Measurements from ENCODE around the gene ACOX3. TPM values are rescaled to one million over a fixed set of nuclear protein-coding genes. Genes with fewer than 3 reads are reported as not detected.
A peak's percentile ranks its signal among the peaks of the same experiment; 100 is the strongest.
"Not testable (repeated sequence)": the region's sequence is repeated elsewhere in the genome, so short reads cannot be mapped to it uniquely, and the experiment has no call there.

The ACOX3 gene
- total RNA-seq, 2 donors from 2014 or later = 32.8 to 66.1 TPM

- no peak for DNase-seq
- ATAC-seq = no peak
- intact Hi-C loops (cut with DNase I) = no loop called here
Measured at GRCh38 chr4:8395504-8396296, 44.8 kb downstream of the ACOX3 start.

- ATAC-seq (no peak), DNase-seq (no peak)
- intact Hi-C loops (cut with DNase I) = no loop called here
Measured at GRCh38 chr4:8394806-8395205, 45.7 kb downstream of the ACOX3 start.

- ATAC-seq (peak; percentile 83 to 88), DNase-seq (peak; percentile 82)
- intact Hi-C loops (cut with DNase I) = no loop called here
Measured at GRCh38 chr4:8394061-8394519, 46.4 kb downstream of the ACOX3 start.

GRCh38 chr4:8393593-8394038, 46.9 kb downstream of the ACOX3 start:
- intact Hi-C loops (cut with DNase I) = no loop called here
- ATAC-seq (peak; percentile 62 to 85), DNase-seq (peak; percentile 77)

- intact Hi-C loops (cut with DNase I) = no loop called here
- ATAC-seq (peak in 1 of 2 donors; percentile 2), DNase-seq (no peak)
Measured at GRCh38 chr4:8392591-8393190, 47.8 kb downstream of the ACOX3 start.

GRCh38 chr4:8391972-8392371, 48.6 kb downstream of the ACOX3 start:
- peak; percentile 52 for DNase-seq
- intact Hi-C loops (cut with DNase I) = no loop called here
- peak; percentile 28 to 47 for ATAC-seq

GRCh38 chr4:8391071-8391470, 49.5 kb downstream of the ACOX3 start:
- ATAC-seq = no peak
- DNase-seq = no peak
- intact Hi-C loops (cut with DNase I) = no loop called here

GRCh38 chr4:8390577-8390976, 49.9 kb downstream of the ACOX3 start:
- intact Hi-C loops (cut with DNase I) = no loop called here
- DNase-seq (no peak), ATAC-seq (no peak)

GRCh38 chr4:8388528-8388870, 52.0 kb downstream of the ACOX3 start:
- ATAC-seq (no peak), DNase-seq (no peak)
- intact Hi-C loops (cut with DNase I) = no loop called here

GRCh38 chr4:8387615-8388527, 52.7 kb downstream of the ACOX3 start:
- intact Hi-C loops (cut with DNase I) = no loop called here
- DNase-seq (no peak), ATAC-seq (no peak)

- ATAC-seq = no peak
- DNase-seq = no peak
- intact Hi-C loops (cut with DNase I) = no loop called here
Measured at GRCh38 chr4:8387194-8387593, 53.3 kb downstream of the ACOX3 start.

- ATAC-seq = no peak
- intact Hi-C loops (cut with DNase I) = no loop called here
- peak; percentile 17 for DNase-seq
Measured at GRCh38 chr4:8386731-8387130, 53.8 kb downstream of the ACOX3 start.

- DNase-seq; intact Hi-C loops (cut with DNase I): not testable (repeated sequence)
Measured at GRCh38 chr4:8386131-8386530, 54.4 kb downstream of the ACOX3 start.

GRCh38 chr4:8385611-8386010, 54.9 kb downstream of the ACOX3 start:
- DNase-seq (peak; percentile 11), ATAC-seq (no peak)
- intact Hi-C loops (cut with DNase I) = no loop called here

More at GRCh38 chr4:8386131-8386530, 54.4 kb downstream of the ACOX3 start:
- ATAC-seq = not testable (repeated sequence)

GRCh38 chr4:8385106-8385505, 55.4 kb downstream of the ACOX3 start:
- ATAC-seq (no peak), DNase-seq (no peak)
- intact Hi-C loops (cut with DNase I) = no loop called here

GRCh38 chr4:8384397-8385060, 56.0 kb downstream of the ACOX3 start:
- ATAC-seq = no peak
- intact Hi-C loops (cut with DNase I) = no loop called here
- no peak for DNase-seq

GRCh38 chr4:8383451-8384160, 56.9 kb downstream of the ACOX3 start:
- ATAC-seq (peak; percentile 6 to 39), DNase-seq (no peak)
- intact Hi-C loops (cut with DNase I) = no loop called here

GRCh38 chr4:8383016-8383415, 57.5 kb downstream of the ACOX3 start:
- intact Hi-C loops (cut with DNase I) = no loop called here
- DNase-seq = no peak
- no peak for ATAC-seq
